Mesenchymal stem cell (in vitro differentiated cells and primary cell): Measurements from ENCODE around the gene ZBTB45.
"Not testable (repeated sequence)": the region's sequence is repeated elsewhere in the genome, so short reads cannot be mapped to it uniquely, and the experiment has no call there.

Experiments
- DNase-seq: peaks from one replicate; pipeline ENCODE4 v3.0.0-alpha.2; 2013
- H2AFZ ChIP-seq: one replicate; pipeline ENCODE4 v1.6.1; 2013; ENCODE audit warnings: low read depth, mild to moderate bottlenecking, control low read depth, inconsistent platforms, low read length, moderate library complexity
- H2AK5ac ChIP-seq: 2 replicates; pipeline ENCODE4 v1.6.1; 2013; ENCODE audit warnings: low read length, moderate library complexity, mild to moderate bottlenecking, inconsistent platforms; ENCODE audit not compliant: severe bottlenecking
- H2BK120ac ChIP-seq: one replicate; pipeline ENCODE4 v1.6.1; 2013; ENCODE audit warnings: low read depth, mild to moderate bottlenecking, inconsistent platforms, low read length, moderate library complexity
- H2BK12ac ChIP-seq, 2 experiments: one replicate each; pipeline ENCODE4 v1.6.1; 2013; ENCODE audit warnings: inconsistent platforms in 2 of 2, low read length in 2 of 2, mild to moderate bottlenecking in 2 of 2, moderate library complexity in 2 of 2, control low read depth in 1 of 2
- H2BK15ac ChIP-seq: one replicate; pipeline ENCODE4 v1.6.1; 2013; ENCODE audit warnings: mild to moderate bottlenecking, low read depth, inconsistent platforms; ENCODE audit not compliant: poor library complexity, severe bottlenecking
- H2BK5ac ChIP-seq: 2 replicates; pipeline ENCODE4 v1.6.1; 2013; ENCODE audit warnings: low read depth, mild to moderate bottlenecking, low read length, control low read depth, inconsistent platforms; ENCODE audit not compliant: poor library complexity, severe bottlenecking
- H3K14ac ChIP-seq, 2 experiments: one replicate each; pipeline ENCODE4 v1.6.1; 2013; ENCODE audit warnings: inconsistent platforms in 2 of 2, low read length in 2 of 2, control low read depth in 1 of 2, mild to moderate bottlenecking in 1 of 2, moderate library complexity in 1 of 2
- H3K18ac ChIP-seq, 2 experiments: one replicate each; pipeline ENCODE4 v1.6.1; 2013; ENCODE audit warnings: inconsistent platforms in 2 of 2, low read length in 2 of 2, control low read depth in 1 of 2, low read depth in 1 of 2, mild to moderate bottlenecking in 1 of 2
- H3K23ac ChIP-seq, 2 experiments: one replicate each; pipeline ENCODE4 v1.6.1; 2013; ENCODE audit warnings: inconsistent platforms in 2 of 2, low read length in 2 of 2, mild to moderate bottlenecking in 2 of 2, moderate library complexity in 2 of 2, control low read depth in 1 of 2
- H3K27ac ChIP-seq: 2 replicates; pipeline ENCODE4 v1.5.1; 2013; ENCODE audit warnings: mild to moderate bottlenecking, moderate library complexity, low read length, control low read depth, inconsistent platforms; ENCODE audit not compliant: poor library complexity, severe bottlenecking
- H3K27me3 ChIP-seq, 2 experiments: 2 replicates each; pipeline versions ENCODE4 v1.6.1 to v1.7.0; 2013; ENCODE audit warnings: low read length in 2 of 2, mild to moderate bottlenecking in 2 of 2, moderate library complexity in 2 of 2, control low read depth in 1 of 2, inconsistent platforms in 1 of 2; ENCODE audit not compliant: control insufficient read depth in 1 of 2, insufficient read depth in 1 of 2
- H3K36me3 ChIP-seq, 2 experiments: 2 replicates each; pipeline versions ENCODE4 v1.6.1 to v1.7.0; 2013; ENCODE audit warnings: low read length in 2 of 2, control low read depth in 1 of 2, inconsistent platforms in 1 of 2, low read depth in 1 of 2, mild to moderate bottlenecking in 1 of 2; ENCODE audit not compliant: insufficient read depth in 2 of 2, control insufficient read depth in 1 of 2
- H3K4ac ChIP-seq, 2 experiments: one replicate each; pipeline ENCODE4 v1.6.1; 2013; ENCODE audit warnings: inconsistent platforms in 2 of 2, low read length in 2 of 2, mild to moderate bottlenecking in 2 of 2, moderate library complexity in 2 of 2, control low read depth in 1 of 2, low read depth in 1 of 2
- H3K4me1 ChIP-seq: 2 replicates; pipeline ENCODE4 v1.6.1; 2013; ENCODE audit warnings: low read depth, low read length, control low read depth; ENCODE audit not compliant: control insufficient read depth, insufficient read depth
- H3K4me2 ChIP-seq: 2 replicates; pipeline ENCODE4 v1.6.1; 2013; ENCODE audit warnings: low read length, mild to moderate bottlenecking, inconsistent platforms; ENCODE audit not compliant: poor library complexity, severe bottlenecking
- H3K4me3 ChIP-seq, 2 experiments: 2 replicates each; pipeline versions ENCODE4 v1.5.1 to v1.7.0; 2013; ENCODE audit warnings: low read length in 2 of 2, mild to moderate bottlenecking in 2 of 2, control low read depth in 1 of 2, low read depth in 1 of 2; ENCODE audit not compliant: insufficient read depth in 1 of 2
- H3K79me1 ChIP-seq: replicated peaks from 2 replicates; pipeline ENCODE4 v1.6.1; 2013; ENCODE audit warnings: mild to moderate bottlenecking, control low read depth, low read length, inconsistent platforms; ENCODE audit not compliant: poor library complexity, severe bottlenecking
- H3K9ac ChIP-seq: 2 replicates; pipeline ENCODE4 v1.7.0; 2013; ENCODE audit warnings: mild to moderate bottlenecking, low read length, moderate library complexity
- H3K9me3 ChIP-seq: 2 replicates; pipeline ENCODE4 v1.7.0; 2013; ENCODE audit warnings: mild to moderate bottlenecking, low read length; ENCODE audit not compliant: control insufficient read depth
- H4K8ac ChIP-seq: one replicate; pipeline ENCODE4 v1.6.1; 2013; ENCODE audit warnings: inconsistent platforms, mild to moderate bottlenecking, low read length, moderate library complexity
- H4K91ac ChIP-seq: one replicate; pipeline ENCODE4 v1.6.1; 2013; ENCODE audit warnings: mild to moderate bottlenecking, low read length, inconsistent platforms
- WGBS: methylation state at CpG from one replicate; pipeline ENCODE4 v1.1.7; 2013; ENCODE audit warnings: mixed read lengths; 5-methylcytosine and 5-hydroxymethylcytosine counted together

ZBTB45 gene

GRCh38 chr19:58539169-58539559 lies 19.6 kb upstream of the ZBTB45 start:
- not testable (repeated sequence) for H2BK12ac ChIP-seq, H3K27ac ChIP-seq, H3K9ac ChIP-seq, H2AFZ ChIP-seq, H3K79me1 ChIP-seq, H3K36me3 ChIP-seq, H3K4me1 ChIP-seq, H2BK15ac ChIP-seq, H3K4me2 ChIP-seq, H3K18ac ChIP-seq, DNase-seq, H4K8ac ChIP-seq, H3K4ac ChIP-seq, H3K23ac ChIP-seq, H2AK5ac ChIP-seq, H2BK5ac ChIP-seq, H3K14ac ChIP-seq, H3K9me3 ChIP-seq, H3K4me3 ChIP-seq, H2BK120ac ChIP-seq
- Histone ChIP-seq H3K27me3 (peaks cover 29 to 44% of the 10 kb centered on the region in 2 experiments), H4K91ac (peak overlapping the region; percentile 21)

GRCh38 chr19:58538257-58539168 lies 18.9 kb upstream of the ZBTB45 start:
- Histone ChIP-seq H2BK12ac (peak overlapping the region in 1 of 2 experiments; percentile 15), H3K9me3 (no peaks in the 10 kb centered on the region), H2BK15ac (no peak overlapping the region), H3K14ac (peak overlapping the region in 1 of 2 experiments; percentile 12), H3K4ac (no peak overlapping the region), H3K27me3 (peaks cover 33 to 44% of the 10 kb centered on the region in 2 experiments), H2BK5ac (no peak overlapping the region), H3K4me2 (peak overlapping the region; percentile 85), H3K4me1 (peaks cover 8% of the 10 kb centered on the region), H3K9ac (no peak overlapping the region), H3K79me1 (no peaks in the 10 kb centered on the region), H3K4me3 (peak overlapping the region in 1 of 2 experiments; percentile 53), H2AK5ac (no peak overlapping the region), H3K23ac (peak overlapping the region in 1 of 2 experiments; percentile 50), H3K18ac (peak overlapping the region; percentile 12 to 75), H3K36me3 (no peaks in the 10 kb centered on the region), H4K91ac (peak overlapping the region; percentile 81), H2AFZ (peak overlapping the region; percentile 60), H4K8ac (peak overlapping the region; percentile 83), H2BK120ac (no peak overlapping the region), H3K27ac (no peak overlapping the region)
- WGBS: 3% methylated on average over 43 of the region's 55 CpGs
- no peak for DNase-seq

GRCh38 chr19:58536852-58537798 lies 17.5 kb upstream of the ZBTB45 start:
- Histone ChIP-seq H3K4me2 (no peak overlapping the region), H2BK120ac (no peak overlapping the region), H3K4ac (no peak overlapping the region), H4K8ac (no peak overlapping the region), H3K9ac (no peak overlapping the region), H2BK15ac (no peak overlapping the region), H2BK12ac (no peak overlapping the region), H3K4me1 (peaks cover 7% of the 10 kb centered on the region), H3K23ac (no peak overlapping the region), H3K27ac (no peak overlapping the region), H3K4me3 (no peak overlapping the region), H4K91ac (no peak overlapping the region), H3K79me1 (no peaks in the 10 kb centered on the region), H2AK5ac (no peak overlapping the region), H2BK5ac (no peak overlapping the region), H3K36me3 (no peaks in the 10 kb centered on the region), H2AFZ (no peak overlapping the region), H3K9me3 (no peaks in the 10 kb centered on the region), H3K14ac (no peak overlapping the region), H3K27me3 (peaks cover 30 to 48% of the 10 kb centered on the region in 2 experiments), H3K18ac (no peak overlapping the region)
- 96% methylated on average over 8 of the region's 8 CpGs for WGBS
- no peak for DNase-seq

GRCh38 chr19:58535857-58536256 lies 16.2 kb upstream of the ZBTB45 start:
- Histone ChIP-seq H3K27ac (no peak overlapping the region), H3K36me3 (no peaks in the 10 kb centered on the region), H3K14ac (no peak overlapping the region), H3K4ac (no peak overlapping the region), H3K4me1 (peaks cover 7% of the 10 kb centered on the region), H4K8ac (no peak overlapping the region), H3K79me1 (no peaks in the 10 kb centered on the region), H2AK5ac (no peak overlapping the region), H3K9ac (no peak overlapping the region), H4K91ac (no peak overlapping the region), H3K27me3 (peaks cover 33 to 60% of the 10 kb centered on the region in 2 experiments), H3K23ac (no peak overlapping the region), H2AFZ (no peak overlapping the region), H2BK120ac (no peak overlapping the region), H2BK12ac (no peak overlapping the region), H3K9me3 (no peaks in the 10 kb centered on the region), H2BK5ac (no peak overlapping the region), H3K4me2 (no peak overlapping the region), H2BK15ac (no peak overlapping the region), H3K18ac (no peak overlapping the region), H3K4me3 (no peak overlapping the region)
- DNase-seq: no peak
- WGBS: 93% methylated on average over 3 of the region's 3 CpGs
